Ishikawa (cell line): ENCODE data around the gene CHST14.

ENCODE experiments used
- FOXM1 ChIP-seq: IDR thresholded peaks from 2 replicates; pipeline ENCODE4 v1.6.1; 2012; ENCODE audit warnings: low read depth, borderline replicate concordance
- NFIC ChIP-seq: IDR thresholded peaks from 2 replicates; pipeline ENCODE4 v1.6.1; 2012
- RAD21 ChIP-seq: IDR thresholded peaks from 2 replicates; pipeline ENCODE4 v1.6.1; 2012; ENCODE audit warnings: low read depth
- TF ChIP-seq, protein P1 (sequence below): IDR thresholded peaks from 2 replicates; pipeline ENCODE4 v1.6.1; 2012
- TF ChIP-seq, protein P2 (sequence below): IDR thresholded peaks from 2 replicates; pipeline ENCODE4 v1.6.1; 2012; ENCODE audit warnings: low read depth, mild to moderate bottlenecking

DNA sequence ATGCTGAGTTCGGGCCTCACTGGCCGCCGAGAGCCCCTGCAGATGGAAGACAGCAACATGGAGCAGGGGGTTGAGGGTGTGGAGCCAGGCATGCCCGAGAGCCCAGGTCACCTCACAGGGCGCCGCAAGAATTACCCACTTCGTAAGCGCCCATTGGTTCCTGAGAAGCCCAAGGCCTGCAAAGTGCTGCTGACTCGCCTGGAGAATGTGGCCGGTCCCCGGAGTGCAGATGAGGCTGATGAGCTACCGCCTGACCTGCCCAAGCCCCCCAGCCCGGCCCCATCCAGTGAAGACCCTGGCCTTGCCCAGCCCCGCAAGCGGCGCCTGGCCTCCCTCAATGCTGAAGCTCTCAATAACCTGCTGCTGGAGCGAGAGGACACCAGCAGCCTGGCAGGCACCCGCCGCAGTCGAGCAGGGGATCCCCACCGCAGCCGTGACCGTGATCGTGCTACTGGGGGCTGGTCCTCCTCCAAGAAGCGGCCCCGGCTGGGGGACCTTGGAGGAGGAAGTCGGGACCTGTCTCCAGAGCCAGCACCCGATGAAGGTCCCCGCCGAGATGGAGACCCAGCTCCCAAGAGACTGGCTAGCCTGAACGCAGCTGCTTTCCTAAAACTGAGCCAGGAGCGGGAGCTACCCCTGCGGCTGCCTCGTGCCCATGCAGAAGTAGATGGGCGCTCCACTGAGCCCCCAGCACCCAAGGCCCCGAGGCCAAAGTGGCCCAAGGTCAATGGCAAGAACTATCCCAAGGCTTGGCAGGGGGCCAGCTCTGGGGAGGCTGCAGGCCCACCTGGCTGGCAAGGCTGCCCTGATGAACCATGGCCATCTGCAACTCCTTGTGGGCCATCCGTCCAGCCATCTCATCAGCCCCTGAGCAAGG, 12.1 kb upstream of the CHST14 start:
- TF ChIP-seq, protein P1, sequence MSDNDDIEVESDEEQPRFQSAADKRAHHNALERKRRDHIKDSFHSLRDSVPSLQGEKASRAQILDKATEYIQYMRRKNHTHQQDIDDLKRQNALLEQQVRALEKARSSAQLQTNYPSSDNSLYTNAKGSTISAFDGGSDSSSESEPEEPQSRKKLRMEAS = no peak
- TF ChIP-seq, protein P2, sequence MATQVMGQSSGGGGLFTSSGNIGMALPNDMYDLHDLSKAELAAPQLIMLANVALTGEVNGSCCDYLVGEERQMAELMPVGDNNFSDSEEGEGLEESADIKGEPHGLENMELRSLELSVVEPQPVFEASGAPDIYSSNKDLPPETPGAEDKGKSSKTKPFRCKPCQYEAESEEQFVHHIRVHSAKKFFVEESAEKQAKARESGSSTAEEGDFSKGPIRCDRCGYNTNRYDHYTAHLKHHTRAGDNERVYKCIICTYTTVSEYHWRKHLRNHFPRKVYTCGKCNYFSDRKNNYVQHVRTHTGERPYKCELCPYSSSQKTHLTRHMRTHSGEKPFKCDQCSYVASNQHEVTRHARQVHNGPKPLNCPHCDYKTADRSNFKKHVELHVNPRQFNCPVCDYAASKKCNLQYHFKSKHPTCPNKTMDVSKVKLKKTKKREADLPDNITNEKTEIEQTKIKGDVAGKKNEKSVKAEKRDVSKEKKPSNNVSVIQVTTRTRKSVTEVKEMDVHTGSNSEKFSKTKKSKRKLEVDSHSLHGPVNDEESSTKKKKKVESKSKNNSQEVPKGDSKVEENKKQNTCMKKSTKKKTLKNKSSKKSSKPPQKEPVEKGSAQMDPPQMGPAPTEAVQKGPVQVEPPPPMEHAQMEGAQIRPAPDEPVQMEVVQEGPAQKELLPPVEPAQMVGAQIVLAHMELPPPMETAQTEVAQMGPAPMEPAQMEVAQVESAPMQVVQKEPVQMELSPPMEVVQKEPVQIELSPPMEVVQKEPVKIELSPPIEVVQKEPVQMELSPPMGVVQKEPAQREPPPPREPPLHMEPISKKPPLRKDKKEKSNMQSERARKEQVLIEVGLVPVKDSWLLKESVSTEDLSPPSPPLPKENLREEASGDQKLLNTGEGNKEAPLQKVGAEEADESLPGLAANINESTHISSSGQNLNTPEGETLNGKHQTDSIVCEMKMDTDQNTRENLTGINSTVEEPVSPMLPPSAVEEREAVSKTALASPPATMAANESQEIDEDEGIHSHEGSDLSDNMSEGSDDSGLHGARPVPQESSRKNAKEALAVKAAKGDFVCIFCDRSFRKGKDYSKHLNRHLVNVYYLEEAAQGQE = no peak
- TF ChIP-seq NFIC (no peak), FOXM1 (no peak), RAD21 (no peak)
